Measurements from ENCODE around the gene LDAF1.
A peak's percentile ranks its signal among the peaks of the same experiment; 100 is the strongest.
"Not testable (repeated sequence)": the region's sequence is repeated elsewhere in the genome, so short reads cannot be mapped to it uniquely, and the experiment has no call there.

The LDAF1 gene

GRCh38 chr16:21158208-21159110 lies at the start of gene LDAF1:
TSS of gene LDAF1 (plus strand) at chr16:21158674. CDS start at chr16:21161183, 2,509 bp downstream.
- ATAC-seq: peak; percentile 99
- TF ChIP-seq ZFP3 (CRISPR knock-in tag; IDR thresholded peaks at IDR 0.05): no peak
- no peak for TF ChIP-seq CREB5 (CRISPR knock-in tag; IDR thresholded peaks at IDR 0.05; ENCODE audit: low read depth)
- TF ChIP-seq ZNF8 (CRISPR knock-in tag; IDR thresholded peaks at IDR 0.05): no peak
- TF ChIP-seq ZNF565 (CRISPR knock-in tag; conservative IDR thresholded peaks at IDR 0.05; ENCODE audit: low read depth): no peak
- TF ChIP-seq ARNTL (CRISPR knock-in tag; IDR thresholded peaks at IDR 0.05; ENCODE audit: borderline replicate concordance, low read depth): no peak
- TF ChIP-seq ESRRG (CRISPR knock-in tag; IDR thresholded peaks at IDR 0.05): no peak
- no peak for TF ChIP-seq RARB (CRISPR knock-in tag; IDR thresholded peaks at IDR 0.05)
- no peak for TF ChIP-seq BACH2 (CRISPR knock-in tag; IDR thresholded peaks at IDR 0.05; ENCODE audit: borderline replicate concordance)

GRCh38 chr16:21115551-21115950 lies 42.9 kb upstream of the LDAF1 start:
- not testable (repeated sequence) for ATAC-seq

- ATAC-seq: no peak
- TF ChIP-seq ZFP30 (CRISPR knock-in tag; IDR thresholded peaks at IDR 0.05) (no peak), TOX (CRISPR knock-in tag; IDR thresholded peaks at IDR 0.05; ENCODE audit: borderline replicate concordance) (no peak), SNAI2 (CRISPR knock-in tag; IDR thresholded peaks at IDR 0.05) (no peak), BACH2 (CRISPR knock-in tag; IDR thresholded peaks at IDR 0.05; ENCODE audit: borderline replicate concordance) (no peak), CREB5 (CRISPR knock-in tag; IDR thresholded peaks at IDR 0.05; ENCODE audit: low read depth) (no peak), ARNTL (CRISPR knock-in tag; IDR thresholded peaks at IDR 0.05; ENCODE audit: borderline replicate concordance, low read depth) (no peak), PPARA (CRISPR knock-in tag; IDR thresholded peaks at IDR 0.05; ENCODE audit: borderline replicate concordance) (no peak), TSHZ2 (CRISPR knock-in tag; IDR thresholded peaks at IDR 0.05) (no peak), RARB (CRISPR knock-in tag; IDR thresholded peaks at IDR 0.05) (no peak), TCF4 (CRISPR knock-in tag; IDR thresholded peaks at IDR 0.05; ENCODE audit: borderline replicate concordance) (no peak), ESRRG (CRISPR knock-in tag; IDR thresholded peaks at IDR 0.05) (no peak), CSDC2 (CRISPR knock-in tag; IDR thresholded peaks at IDR 0.05) (no peak), ISL1 (CRISPR knock-in tag; IDR thresholded peaks at IDR 0.05) (no peak), CSRNP3 (CRISPR knock-in tag; IDR thresholded peaks at IDR 0.05) (no peak), PATZ1 (CRISPR knock-in tag; IDR thresholded peaks at IDR 0.05; ENCODE audit: borderline replicate concordance) (no peak), POU6F1 (CRISPR knock-in tag; IDR thresholded peaks at IDR 0.05; ENCODE audit: borderline replicate concordance, low read depth) (no peak), ZNF8 (CRISPR knock-in tag; IDR thresholded peaks at IDR 0.05) (no peak), GLIS3 (CRISPR knock-in tag; IDR thresholded peaks at IDR 0.05) (no peak)
Observed at GRCh38 chr16:21116148-21116693, 42.3 kb upstream of the LDAF1 start.
